IMR-90 (cell line): Measurements from ENCODE around the gene ANKRD13A. TPM values are rescaled to one million over a fixed set of nuclear protein-coding genes. Genes with fewer than 3 reads are reported as not detected.
"Not testable (repeated sequence)": the region's sequence is repeated elsewhere in the genome, so short reads cannot be mapped to it uniquely, and the experiment has no call there.

Source experiments
- ATAC-seq: fragments of 200-7000 bp; cut with Tn5 transposase; 2 replicates; pipeline ENCODE4 v1.9.1; 2020; ENCODE audit warnings: low read depth, mild to moderate bottlenecking, moderate library complexity
- BruUV-seq: library from RNA; stranded (reverse); fragments of 400-500 nt; replicated peaks from 2 replicates; lab custom pipeline; 2021; lab: Mats Ljungman, UMichigan
- CTCF ChIA-PET: fragments of 300-600 bp; formaldehyde crosslinking; extraction: SDS; loops from one replicate; lab custom pipeline; 2021; ENCODE audit warnings: antibody characterized with exemption; lab: Yijun Ruan, JAX
- POLR2A ChIA-PET: fragments of 300-600 bp; sonication (Branson Sonifier 250); formaldehyde crosslinking; loops from one replicate; lab custom pipeline; 2022; ENCODE audit warnings: antibody characterized with exemption; ENCODE audit not compliant: unreplicated experiment; lab: Charles Lee
- DNase-seq: peaks from one replicate; pipeline ENCODE4 v3.0.0; 2013
- H2AFZ ChIP-seq: replicated peaks from 2 replicates; pipeline ENCODE3; 2013; ENCODE audit warnings: low read length, mild to moderate bottlenecking; ENCODE audit not compliant: poor library complexity
- H2AK5ac ChIP-seq: 2 replicates; pipeline ENCODE4 v1.6.1; 2013; ENCODE audit warnings: low read depth, low read length, inconsistent platforms
- H2AK9ac ChIP-seq: replicated peaks from 2 replicates; pipeline ENCODE3; 2013; ENCODE audit warnings: mild to moderate bottlenecking, low read depth, low read length, moderate library complexity; ENCODE audit not compliant: poor library complexity
- H2BK120ac ChIP-seq: 2 replicates; pipeline ENCODE4 v1.6.1; 2013; ENCODE audit warnings: low read depth, low read length, inconsistent platforms
- H2BK15ac ChIP-seq: 3 replicates; pipeline ENCODE4 v1.6.1; 2013; ENCODE audit warnings: low read depth, low read length, inconsistent platforms
- H2BK20ac ChIP-seq: 2 replicates; pipeline ENCODE4 v1.6.1; 2013; ENCODE audit warnings: low read depth, mild to moderate bottlenecking, inconsistent platforms, low read length, moderate library complexity
- H2BK5ac ChIP-seq: 2 replicates; pipeline ENCODE4 v1.6.1; 2013; ENCODE audit warnings: mild to moderate bottlenecking, low read depth, low read length, inconsistent platforms; ENCODE audit not compliant: poor library complexity, severe bottlenecking
- H3K14ac ChIP-seq: replicated peaks from 2 replicates; pipeline ENCODE4 v1.6.1; 2013; ENCODE audit warnings: low read depth, low read length, inconsistent platforms
- H3K18ac ChIP-seq: 2 replicates; pipeline ENCODE4 v1.6.1; 2013; ENCODE audit warnings: low read depth, low read length, control low read depth
- H3K23ac ChIP-seq: 2 replicates; pipeline ENCODE4 v1.6.1; 2013; ENCODE audit warnings: low read depth, low read length, inconsistent platforms
- H3K27ac ChIP-seq: 2 replicates; pipeline ENCODE4 v1.5.1; 2013; ENCODE audit warnings: mild to moderate bottlenecking, control low read depth, low read length; ENCODE audit not compliant: insufficient read depth
- H3K27me3 ChIP-seq: 2 replicates; pipeline ENCODE4 v1.6.1; 2013; ENCODE audit warnings: low read length; ENCODE audit not compliant: control insufficient read depth, insufficient read depth
- H3K36me3 ChIP-seq: 2 replicates; pipeline ENCODE4 v1.6.1; 2013; ENCODE audit warnings: low read length, mixed read lengths; ENCODE audit not compliant: control insufficient read depth, insufficient read depth
- H3K4ac ChIP-seq: 2 replicates; pipeline ENCODE4 v1.6.1; 2013; ENCODE audit warnings: low read depth, low read length, inconsistent platforms
- H3K4me1 ChIP-seq: 2 replicates; pipeline ENCODE4 v1.6.1; 2013; ENCODE audit warnings: low read length, mixed read lengths; ENCODE audit not compliant: control insufficient read depth, insufficient read depth
- H3K4me2 ChIP-seq: 2 replicates; pipeline ENCODE4 v1.6.1; 2013; ENCODE audit warnings: low read depth, mild to moderate bottlenecking, control low read depth, low read length, moderate library complexity
- H3K4me3 ChIP-seq: 2 replicates; pipeline ENCODE4 v1.5.1; 2013; ENCODE audit warnings: low read depth, mild to moderate bottlenecking, control low read depth, low read length, moderate library complexity; ENCODE audit not compliant: insufficient read depth
- H3K56ac ChIP-seq: 2 replicates; pipeline ENCODE4 v1.6.1; 2013; ENCODE audit warnings: low read length, inconsistent platforms; ENCODE audit not compliant: insufficient read depth; ENCODE audit errors: extremely low read depth
- H3K79me1 ChIP-seq, 2 experiments: 2 replicates each; pipeline ENCODE4 v1.6.1; 2013; ENCODE audit warnings: low read length in 2 of 2, inconsistent platforms in 1 of 2, low read depth in 1 of 2
- H3K9ac ChIP-seq: 2 replicates; pipeline ENCODE4 v1.6.1; 2013; ENCODE audit warnings: low read depth, low read length, control low read depth
- H3K9me1 ChIP-seq: 2 replicates; pipeline ENCODE4 v1.6.1; 2013; ENCODE audit warnings: low read length, inconsistent platforms; ENCODE audit not compliant: insufficient read depth
- H3K9me3 ChIP-seq: 2 replicates; pipeline ENCODE4 v1.6.1; 2013; ENCODE audit warnings: low read length; ENCODE audit not compliant: control insufficient read depth, insufficient read depth
- H4K20me1 ChIP-seq: 2 replicates; pipeline ENCODE4 v1.6.1; 2013; ENCODE audit warnings: low read length, inconsistent platforms; ENCODE audit not compliant: insufficient read depth
- H4K5ac ChIP-seq: 2 replicates; pipeline ENCODE4 v1.6.1; 2013; ENCODE audit warnings: mild to moderate bottlenecking, low read depth, low read length, control low read depth
- H4K8ac ChIP-seq, 2 experiments: 2 replicates each; pipeline ENCODE4 v1.6.1; 2013; ENCODE audit warnings: low read depth in 2 of 2, low read length in 2 of 2, control low read depth in 1 of 2, inconsistent platforms in 1 of 2
- H4K91ac ChIP-seq: 2 replicates; pipeline ENCODE4 v1.6.1; 2013; ENCODE audit warnings: low read depth, low read length, inconsistent platforms; ENCODE audit not compliant: insufficient read depth
- ELK1 ChIP-seq: fragments of 150-350 bp; IDR thresholded peaks from 2 replicates; pipeline ENCODE4 v1.6.1; 2016; ENCODE audit warnings: low read depth, mild to moderate bottlenecking, low read length, moderate library complexity, borderline replicate concordance
- POLR2A ChIP-seq: IDR thresholded peaks from 2 replicates; pipeline ENCODE4 v1.6.1; 2012; ENCODE audit warnings: mild to moderate bottlenecking, low read depth, low read length
- RAD21 ChIP-seq: IDR thresholded peaks from 2 replicates; pipeline ENCODE4 v1.6.1; 2012; ENCODE audit warnings: low read length, improper control_type of control experiment
- WGBS, 2 experiments: methylation state at CpG; one replicate each; pipeline versions ENCODE4 v1.1.5 to v1.1.7; 2013; ENCODE audit warnings: missing lambda C conversion rate in 2 of 2; ENCODE audit not compliant: insufficient read length in 1 of 2; ENCODE audit errors: extremely low coverage in 2 of 2; 5-methylcytosine and 5-hydroxymethylcytosine counted together
- dilution Hi-C: fragments of 300-500 bp; cut with HindIII; formaldehyde crosslinking; loops from one replicate; pipeline ENCODE4 v1.14.3; 2018; ENCODE audit warnings: low sequenced_read_pairs; ENCODE audit not compliant: unreplicated experiment
- in situ Hi-C: fragments of 300-500 bp; cut with MboI; formaldehyde crosslinking; loops from 3 replicates; pipeline ENCODE4 v1.14.3; 2019; ENCODE audit warnings: low sequenced_read_pairs, inconsistent platforms, mixed read lengths
- intact Hi-C: fragments of 100-400 bp; cut with micrococcal nuclease; formaldehyde crosslinking; loops from 2 replicates; pipeline ENCODE4 v1.10.0; 2022
- polyA plus RNA-seq, 3 experiments: library from polyadenylated mRNA; depleted of rRNA; stranded (reverse); fragments of >200 nt; gene quantifications; 2 replicates each; pipeline ENCODE4 v1.2.3, GENCODE V29; 2012; ENCODE audit warnings: low replicate concordance in 1 of 3
- total RNA-seq: library from RNA; depleted of rRNA; stranded (reverse); fragments of >200 nt; gene quantifications from 2 replicates; pipeline ENCODE4 v1.2.3, GENCODE V29; 2012

The ANKRD13A gene
- total and polyA plus RNA-seq, 2 of the 4 experiments (the other 2 are of a cell fraction) = 299 to 449 TPM

GRCh38 chr12:110084314-110085015, 85.2 kb downstream of the ANKRD13A start (continued):
- no peak for TF ChIP-seq ELK1
- no peak for TF ChIP-seq POLR2A
- no peak for TF ChIP-seq RAD21

- H3K14ac ChIP-seq, H3K36me3 ChIP-seq, H3K4ac ChIP-seq, H3K4me3 ChIP-seq, H2AFZ ChIP-seq, H3K27ac ChIP-seq, H2BK120ac ChIP-seq, H4K5ac ChIP-seq, H3K9ac ChIP-seq, H3K56ac ChIP-seq, dilution Hi-C loops, H3K9me1 ChIP-seq, H3K18ac ChIP-seq, H3K4me1 ChIP-seq, H2AK5ac ChIP-seq, in situ Hi-C loops, H3K79me1 ChIP-seq, H4K8ac ChIP-seq, H2BK15ac ChIP-seq, H2BK5ac ChIP-seq, DNase-seq, H3K9me3 ChIP-seq, BruUV-seq, CTCF ChIA-PET, H3K23ac ChIP-seq, H4K91ac ChIP-seq, H4K20me1 ChIP-seq, H2AK9ac ChIP-seq, H3K4me2 ChIP-seq, POLR2A ChIA-PET, ATAC-seq, H2BK20ac ChIP-seq, intact Hi-C loops: not testable (repeated sequence)
- WGBS, 2 experiments = 100% methylated on average over 2 of the region's 6 CpGs; no CpG with 5 or more reads in 1 of the 2 experiments
- peaks cover 30% of the 10 kb centered on the region for H3K27me3 ChIP-seq
These were observed 89.0 kb downstream of the ANKRD13A start for GRCh38 chr12:110088216-110088615.
